Fibroblast of lung (primary cell): ENCODE measurements around the gene PRKCI. TPM values are rescaled to one million over a fixed set of nuclear protein-coding genes. Genes with fewer than 3 reads are reported as not detected.
"Not testable (repeated sequence)": the region's sequence is repeated elsewhere in the genome, so short reads cannot be mapped to it uniquely, and the experiment has no call there.

Experiments
- DNase-seq, 2 donors: peaks; one replicate each; pipeline versions ENCODE4 v3.0.0 to v3.0.0-alpha.2; 2010; ENCODE audit warnings: low read depth in 2 of 2
- H2AFZ ChIP-seq: 2 replicates; pipeline ENCODE4 v1.5.1; 2012; ENCODE audit warnings: low read length, control low read depth, inconsistent platforms
- H3K27ac ChIP-seq: 2 replicates; pipeline ENCODE4 v1.5.1; 2011; ENCODE audit warnings: low read length, control low read depth; ENCODE audit not compliant: insufficient read depth
- H3K27me3 ChIP-seq: 2 replicates; pipeline ENCODE4 v1.5.1; 2011; ENCODE audit warnings: mild to moderate bottlenecking, low read length; ENCODE audit not compliant: control insufficient read depth, insufficient read depth
- H3K36me3 ChIP-seq: 2 replicates; pipeline ENCODE4 v1.5.1; 2011; ENCODE audit warnings: low read length; ENCODE audit not compliant: control insufficient read depth, insufficient read depth
- H3K4me1 ChIP-seq: 2 replicates; pipeline ENCODE4 v1.5.1; 2011; ENCODE audit warnings: low read length; ENCODE audit not compliant: control insufficient read depth, insufficient read depth; ENCODE audit errors: extremely low read depth
- H3K4me2 ChIP-seq: 2 replicates; pipeline ENCODE4 v1.5.1; 2011; ENCODE audit warnings: low read length, control low read depth; ENCODE audit not compliant: insufficient read depth; ENCODE audit errors: extremely low read depth
- H3K4me3 ChIP-seq, 4 experiments: fragments of 200-600 bp in 1 of 4; sonication (generic) in 1 of 4; replicated peaks in 1 of 4; 2 replicates each; pipeline ENCODE4 v1.5.1; 2011 to 2016; ENCODE audit warnings: low read length in 4 of 4, low read depth in 3 of 4, mild to moderate bottlenecking in 3 of 4, control low read depth in 2 of 4, inconsistent platforms in 1 of 4, mixed read lengths in 1 of 4; ENCODE audit not compliant: insufficient read depth in 1 of 4; ENCODE audit errors: control extremely low read depth in 1 of 4
- H3K79me2 ChIP-seq: 2 replicates; pipeline ENCODE4 v1.5.1; 2012; ENCODE audit warnings: mild to moderate bottlenecking, low read length, inconsistent platforms; ENCODE audit not compliant: control insufficient read depth, insufficient read depth
- H3K9ac ChIP-seq: 2 replicates; pipeline ENCODE4 v1.5.1; 2011; ENCODE audit warnings: mild to moderate bottlenecking, low read length, control low read depth; ENCODE audit not compliant: insufficient read depth
- H3K9me3 ChIP-seq: 2 replicates; pipeline ENCODE4 v1.5.1; 2012; ENCODE audit warnings: low read depth, low read length; ENCODE audit not compliant: control insufficient read depth, insufficient read depth
- H4K20me1 ChIP-seq: 2 replicates; pipeline ENCODE4 v1.5.1; 2011; ENCODE audit warnings: low read length; ENCODE audit not compliant: control insufficient read depth, insufficient read depth; ENCODE audit errors: extremely low read depth
- EZH2 ChIP-seq: IDR thresholded peaks from 2 replicates; pipeline ENCODE4 v1.5.1; 2012; ENCODE audit warnings: low read length, control low read depth, mild to moderate bottlenecking; ENCODE audit errors: missing control alignments
- polyA plus RNA-seq, 2 donors: library from polyadenylated mRNA; depleted of rRNA in 1 of 2; stranded (reverse) in 1 of 2; unstranded in 1 of 2; fragments of >200 nt; gene quantifications; 2 replicates each; pipeline ENCODE4 v1.2.1, GENCODE V29; 2011 to 2012; ENCODE audit warnings: missing spikeins in 1 of 2
- total RNA-seq: library from RNA; depleted of rRNA; stranded (reverse); fragments of >200 nt; gene quantifications from 2 replicates; pipeline ENCODE4 v1.2.1, GENCODE V29; 2014
- TF ChIP-seq, protein P1 (sequence below), 2 donors: IDR thresholded peaks in 1 of 2; conservative IDR thresholded peaks in 1 of 2; 1 replicate in 1 of 2; 2 replicates in 1 of 2; pipeline ENCODE4 v1.5.1; 2011 to 2012; ENCODE audit warnings: low read length in 2 of 2, control low read depth in 1 of 2, inconsistent platforms in 1 of 2, low read depth in 1 of 2, mild to moderate bottlenecking in 1 of 2

The PRKCI gene
- total and polyA plus RNA-seq, 2 donors (not counting 1 experiment from before 2014, with no cell fraction given): 68.7 to 80.3 TPM

DNA sequence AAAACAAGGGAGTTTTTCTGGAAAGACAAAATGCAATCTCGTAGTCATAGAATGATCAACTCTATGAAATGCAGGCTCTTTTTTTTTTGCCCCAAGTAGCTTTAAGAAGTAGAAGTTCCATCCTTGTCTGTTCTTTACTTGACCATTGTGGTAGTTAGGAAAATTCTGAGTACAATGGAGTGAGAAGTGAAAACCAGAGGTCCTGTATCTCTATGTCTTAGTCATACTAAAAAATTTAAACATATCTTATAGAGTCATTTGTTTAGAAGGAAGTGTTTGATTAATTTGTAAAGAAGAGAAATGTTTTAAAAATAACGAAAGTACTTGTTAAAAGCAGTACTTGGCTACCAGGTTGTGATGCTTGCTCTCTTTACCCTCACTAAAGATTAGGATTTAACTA, 52.4 kb downstream of the PRKCI start:
- H3K4me1 ChIP-seq: no peaks in the 10 kb centered on the region

DNA sequence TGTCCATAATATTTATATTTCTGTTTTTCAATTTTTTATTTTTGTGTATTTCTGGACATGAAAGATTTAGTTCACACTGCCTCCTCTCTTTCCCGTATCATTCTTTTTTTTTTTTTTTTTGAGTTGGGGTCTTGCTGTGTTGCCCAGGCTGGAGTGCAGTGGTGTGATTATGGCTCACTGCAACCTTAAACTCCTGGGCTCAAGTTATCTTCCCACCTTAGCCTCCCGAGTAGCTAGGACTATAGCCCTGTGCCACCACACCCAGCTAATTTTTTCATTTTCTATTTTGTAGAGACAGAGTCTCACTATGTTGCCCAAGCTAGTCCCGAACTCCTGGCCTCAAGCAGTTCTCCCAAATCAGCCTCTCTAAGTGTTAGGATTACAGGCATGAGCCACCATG, 53.6 kb downstream of the PRKCI start:
- H3K36me3 ChIP-seq: peaks cover 2% of the 10 kb centered on the region
- no peak for DNase-seq
- no peaks in the 10 kb centered on the region for H3K79me2 ChIP-seq
- H3K9me3 ChIP-seq: no peaks in the 10 kb centered on the region
- H3K27me3 ChIP-seq: no peaks in the 10 kb centered on the region
- no peak overlapping the region for H3K27ac ChIP-seq
- H3K4me2 ChIP-seq: no peak overlapping the region
- no peaks in the 10 kb centered on the region for H3K4me1 ChIP-seq
- H2AFZ ChIP-seq: no peak overlapping the region
- H4K20me1 ChIP-seq: no peaks in the 10 kb centered on the region
- no peak for TF ChIP-seq EZH2
- H3K9ac ChIP-seq: no peak overlapping the region
- H3K4me3 ChIP-seq: no peak overlapping the region

More for the DNA sequence above, 52.4 kb downstream of the PRKCI start:
- DNase-seq: no peak
- H3K9me3 ChIP-seq: no peaks in the 10 kb centered on the region
- TF ChIP-seq, protein P1, sequence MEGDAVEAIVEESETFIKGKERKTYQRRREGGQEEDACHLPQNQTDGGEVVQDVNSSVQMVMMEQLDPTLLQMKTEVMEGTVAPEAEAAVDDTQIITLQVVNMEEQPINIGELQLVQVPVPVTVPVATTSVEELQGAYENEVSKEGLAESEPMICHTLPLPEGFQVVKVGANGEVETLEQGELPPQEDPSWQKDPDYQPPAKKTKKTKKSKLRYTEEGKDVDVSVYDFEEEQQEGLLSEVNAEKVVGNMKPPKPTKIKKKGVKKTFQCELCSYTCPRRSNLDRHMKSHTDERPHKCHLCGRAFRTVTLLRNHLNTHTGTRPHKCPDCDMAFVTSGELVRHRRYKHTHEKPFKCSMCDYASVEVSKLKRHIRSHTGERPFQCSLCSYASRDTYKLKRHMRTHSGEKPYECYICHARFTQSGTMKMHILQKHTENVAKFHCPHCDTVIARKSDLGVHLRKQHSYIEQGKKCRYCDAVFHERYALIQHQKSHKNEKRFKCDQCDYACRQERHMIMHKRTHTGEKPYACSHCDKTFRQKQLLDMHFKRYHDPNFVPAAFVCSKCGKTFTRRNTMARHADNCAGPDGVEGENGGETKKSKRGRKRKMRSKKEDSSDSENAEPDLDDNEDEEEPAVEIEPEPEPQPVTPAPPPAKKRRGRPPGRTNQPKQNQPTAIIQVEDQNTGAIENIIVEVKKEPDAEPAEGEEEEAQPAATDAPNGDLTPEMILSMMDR (conservative IDR thresholded peaks at IDR 0.05 in 1 of 2, IDR thresholded peaks at IDR 0.05 in 1 of 2; ENCODE audit: low read depth in 1 of 2, low read length in 2 of 2): no peak
- H4K20me1 ChIP-seq: no peaks in the 10 kb centered on the region
- H3K79me2 ChIP-seq: no peaks in the 10 kb centered on the region
- H3K9ac ChIP-seq: no peak overlapping the region
- no peak overlapping the region for H3K4me2 ChIP-seq
- no peak overlapping the region for H3K27ac ChIP-seq
- peaks cover under 1% of the 10 kb centered on the region for H3K36me3 ChIP-seq
- no peaks in the 10 kb centered on the region for H3K27me3 ChIP-seq
- H3K4me3 ChIP-seq: no peak overlapping the region
- H2AFZ ChIP-seq: no peak overlapping the region

DNA sequence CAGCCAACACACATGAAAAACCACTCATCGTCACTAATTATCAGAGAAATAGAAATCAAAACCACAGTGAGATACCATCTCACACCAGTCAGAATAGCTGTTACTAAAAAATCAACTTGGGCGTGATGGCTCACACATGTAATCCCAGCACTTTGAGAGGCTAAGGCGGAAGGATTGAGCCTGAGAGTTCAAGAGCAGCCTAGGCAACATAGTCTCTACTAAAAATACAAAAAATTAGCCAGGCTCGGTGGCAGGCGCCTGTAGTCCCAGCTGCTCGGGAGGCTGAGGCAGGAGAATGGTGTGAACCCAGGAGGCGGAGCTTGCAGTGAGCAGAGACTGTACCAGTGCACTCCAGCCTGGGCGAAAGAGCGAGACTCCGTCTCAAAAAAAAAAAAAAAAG, 55.1 kb downstream of the PRKCI start:
- not testable (repeated sequence) for H3K79me2 ChIP-seq, H3K36me3 ChIP-seq, H3K9me3 ChIP-seq, H3K4me1 ChIP-seq, H3K27me3 ChIP-seq, H3K27ac ChIP-seq, H4K20me1 ChIP-seq, H2AFZ ChIP-seq, H3K4me3 ChIP-seq, DNase-seq, H3K9ac ChIP-seq
- peak overlapping the region; percentile 65 for H3K4me2 ChIP-seq

DNA sequence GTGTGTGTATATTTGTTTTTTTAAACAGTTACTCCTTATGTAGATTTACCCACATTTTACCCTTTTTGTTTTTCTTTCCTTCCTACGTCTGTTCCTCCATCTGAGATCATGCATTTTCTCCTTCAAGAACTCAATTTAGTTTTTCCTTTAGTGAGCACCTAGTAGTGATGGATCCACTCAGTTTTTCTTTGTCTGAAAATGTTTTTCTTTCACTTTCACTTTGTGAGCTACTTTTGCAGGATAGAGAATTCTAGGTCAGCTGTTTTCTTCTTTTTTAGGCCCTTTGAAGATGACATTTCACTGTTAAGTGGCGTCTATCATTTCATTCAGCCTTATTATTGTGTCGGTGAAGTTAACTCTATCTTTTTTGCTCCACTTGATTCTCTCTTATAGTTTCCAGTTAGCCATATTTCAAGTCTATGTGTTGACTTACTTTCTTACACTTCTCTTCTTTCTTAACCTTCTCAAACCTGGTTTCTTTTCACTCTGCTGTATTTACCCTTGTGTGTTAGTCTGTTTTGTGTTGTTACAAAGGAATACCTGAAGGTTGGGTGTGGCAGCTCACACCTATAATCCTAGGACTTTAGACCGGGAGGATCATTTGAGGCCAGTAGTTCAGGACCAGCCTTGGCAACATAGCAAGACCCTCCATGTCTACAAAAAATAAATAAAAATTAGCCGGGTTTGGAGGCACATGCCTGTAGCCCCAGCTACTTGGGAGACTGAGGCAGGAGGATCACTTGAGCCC, 55.8 kb downstream of the PRKCI start:
- DNase-seq: peak in 1 of 2 donors; percentile 21
- H3K27me3 ChIP-seq: no peaks in the 10 kb centered on the region
- no peak overlapping the region for H3K9ac ChIP-seq
- H3K27ac ChIP-seq: no peak overlapping the region
- H3K36me3 ChIP-seq: peaks cover 2% of the 10 kb centered on the region
- H2AFZ ChIP-seq: no peak overlapping the region
- no peaks in the 10 kb centered on the region for H3K9me3 ChIP-seq
- peak overlapping the region; percentile 65 for H3K4me2 ChIP-seq
- TF ChIP-seq EZH2: no peak
- TF ChIP-seq, protein P1 (conservative IDR thresholded peaks at IDR 0.05 in 1 of 2, IDR thresholded peaks at IDR 0.05 in 1 of 2; ENCODE audit: low read depth in 1 of 2, low read length in 2 of 2): no peak
- peak overlapping the region in 1 of 4 experiments; percentile 13 for H3K4me3 ChIP-seq
- no peaks in the 10 kb centered on the region for H4K20me1 ChIP-seq
- H3K4me1 ChIP-seq: no peaks in the 10 kb centered on the region
- H3K79me2 ChIP-seq: no peaks in the 10 kb centered on the region
